GM10248 (cell line): Measurements from ENCODE around the gene SLC47A1.

Source experiments
- CTCF ChIA-PET: fragments of 300-600 bp; sonication (Branson Sonifier 250); formaldehyde crosslinking; extraction: SDS; loops from one replicate; lab custom pipeline; 2021; ENCODE audit warnings: antibody characterized with exemption; lab: Yijun Ruan, JAX
- POLR2A ChIA-PET: fragments of 350-650 bp; sonication (Branson Sonifier 250); formaldehyde crosslinking; extraction: SDS; loops from one replicate; lab custom pipeline; 2020; ENCODE audit warnings: antibody characterized with exemption; lab: Yijun Ruan, JAX
- DNase-seq: peaks from one replicate; pipeline ENCODE4 v3.0.0; 2012; ENCODE audit errors: extremely low spot score
- CTCF ChIP-seq: IDR thresholded peaks from 2 replicates; pipeline ENCODE4 v1.5.1; 2012; ENCODE audit warnings: mild to moderate bottlenecking, low read depth; ENCODE audit errors: extremely low read depth, missing control alignments, control extremely low read depth

Gene SLC47A1

GRCh38 chr17:19567216-19568015 lies 33.8 kb downstream of the SLC47A1 start:
- ChIA-PET POLR2A (no interaction called here), CTCF (interaction anchor here (1.3 kb wide), 1 partner anchor 17 kb away, joined by 4 read pairs; no protein-coding TSS in a partner anchor)
- DNase-seq, result no peak
- TF ChIP-seq CTCF, result no peak

- CTCF ChIA-PET, result interaction anchor here (1.3 kb wide), 1 partner anchor 16 kb away, joined by 4 read pairs; no protein-coding TSS in a partner anchor
- no peak for DNase-seq
- no peak for TF ChIP-seq CTCF
- POLR2A ChIA-PET, result no interaction called here
Measured at GRCh38 chr17:19568016-19568350, 34.3 kb downstream of the SLC47A1 start.

GRCh38 chr17:19569785-19570543 lies 36.3 kb downstream of the SLC47A1 start:
- POLR2A ChIA-PET, result no interaction called here
- CTCF ChIA-PET, result interaction anchor here (0.9 to 1.3 kb wide), 4 partner anchors 8 to 197 kb away, joined by 3 to 4 read pairs (median 3); no protein-coding TSS in a partner anchor
- no peak for DNase-seq
- no peak for TF ChIP-seq CTCF

GRCh38 chr17:19570544-19571062 lies 36.9 kb downstream of the SLC47A1 start:
- ChIA-PET POLR2A (no interaction called here), CTCF (interaction anchor here (1.0 to 1.3 kb wide), 2 partner anchors 8 to 16 kb away, joined by 3 read pairs; no protein-coding TSS in a partner anchor)
- DNase-seq, result no peak
- TF ChIP-seq CTCF, result no peak

GRCh38 chr17:19573075-19573474 lies 39.4 kb downstream of the SLC47A1 start:
- no peak for TF ChIP-seq CTCF
- no peak for DNase-seq
- ChIA-PET CTCF (no interaction called here), POLR2A (no interaction called here)

GRCh38 chr17:19574956-19575355 lies 41.3 kb downstream of the SLC47A1 start:
- no peak for DNase-seq
- ChIA-PET CTCF (no interaction called here), POLR2A (no interaction called here)
- TF ChIP-seq CTCF, result no peak
